HEK293 (cell line): ENCODE results near the gene ABCA7.

Experiments used
- ATF2 ChIP-seq: fragments of 450-650 bp; formaldehyde crosslinking; IDR thresholded peaks from 2 replicates; pipeline ENCODE4 v1.5.1; 2016; ENCODE audit warnings: missing biosample characterization, missing genetic modification characterization, low read depth
- CTCF ChIP-seq: fragments of 450-650 bp; formaldehyde crosslinking; IDR thresholded peaks from 2 replicates; pipeline ENCODE4 v1.5.1; 2016; ENCODE audit warnings: missing biosample characterization, missing genetic modification characterization
- ZEB2 ChIP-seq: fragments of 450-650 bp; formaldehyde crosslinking; IDR thresholded peaks from 2 replicates; pipeline ENCODE4 v1.5.1; 2016; ENCODE audit warnings: missing biosample characterization, missing genetic modification characterization
- ZNF37A ChIP-seq: fragments of 450-650 bp; IDR thresholded peaks from 2 replicates; pipeline ENCODE4 v1.5.1; 2018; ENCODE audit warnings: missing biosample characterization, missing genetic modification characterization
- ZNF530 ChIP-seq: fragments of 450-650 bp; formaldehyde crosslinking; IDR thresholded peaks from 2 replicates; pipeline ENCODE4 v1.5.1; 2016; ENCODE audit warnings: low read depth, missing biosample characterization, missing genetic modification characterization

- no peak for TF ChIP-seq ATF2 (tag by site-specific recombination)
- TF ChIP-seq CTCF (tag by site-specific recombination): no peak
- TF ChIP-seq ZNF37A (tag by site-specific recombination): no peak
- no peak for TF ChIP-seq ZEB2 (tag by site-specific recombination)
- TF ChIP-seq ZNF530 (tag by site-specific recombination): no peak
Observed at GRCh38 chr19:993361-993830, 46.5 kb upstream of the ABCA7 start.
